ENCODE data around the gene GAB2. TPM values are rescaled to one million over a fixed set of nuclear protein-coding genes. Genes with fewer than 3 reads are reported as not detected.

The GAB2 gene
- total RNA-seq, 1 experiment from 2014 or later = 3.3 TPM

DNA sequence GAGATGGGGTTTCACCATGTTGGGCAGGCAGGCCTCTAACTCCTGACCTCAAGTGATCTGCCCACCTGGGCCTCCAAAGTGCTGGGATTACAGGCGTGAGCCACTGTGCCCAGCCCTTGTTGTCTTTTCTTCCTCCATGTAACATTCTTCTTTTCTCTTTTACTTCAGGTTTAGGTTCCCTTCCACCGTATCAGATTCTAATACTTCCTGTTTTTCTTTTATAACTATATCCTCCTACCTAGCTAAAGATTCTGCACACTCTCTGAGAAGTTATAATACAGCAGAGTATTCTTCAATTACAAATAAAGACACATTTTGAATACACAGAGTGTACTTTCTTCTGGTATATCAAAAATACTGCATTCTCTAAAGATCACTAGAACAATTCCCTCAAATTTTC, 33.2 kb upstream of the GAB2 start:
- no peak overlapping the region; a peak in 1 of 7 replicates for H3K27ac Mint-ChIP-seq
- H3K14ac ChIP-seq (ENCODE audit: insufficient read depth, low read length) = no peak overlapping the region
- H3K4me1 ChIP-seq (ENCODE audit: insufficient read depth, low read length) = no peaks in the 10 kb centered on the region
- peaks cover 0 to 1% (median 0%) of the 10 kb centered on the region in 3 experiments; a peak in 1 of 7 replicates for H3K36me3 Mint-ChIP-seq (ENCODE audit: insufficient read depth in 1 of 3, low read depth in 3 of 3)
- H4K8ac ChIP-seq (replicated peaks; ENCODE audit: insufficient read length, low read depth, low read length) = no peak overlapping the region
- H3K9ac ChIP-seq (ENCODE audit: extremely low read depth, insufficient read length, low read length) = no peak overlapping the region
- H2BK20ac ChIP-seq (ENCODE audit: low read depth, low read length, poor library complexity, severe bottlenecking) = no peak overlapping the region
- no peak overlapping the region for H2AFZ ChIP-seq (ENCODE audit: low read length)
- no peaks in the 10 kb centered on the region for H3K23me2 ChIP-seq (ENCODE audit: insufficient read length, low read depth, low read length, poor library complexity, severe bottlenecking)
- H3K4ac ChIP-seq (ENCODE audit: low read depth, low read length) = no peak overlapping the region
- H3K9me3 Mint-ChIP-seq = no peaks in the 10 kb centered on the region
- no peak overlapping the region for H3T11ph ChIP-seq (ENCODE audit: low read length)
- H4K91ac ChIP-seq (ENCODE audit: insufficient read length, low read depth, low read length) = no peak overlapping the region
- H2BK15ac ChIP-seq (ENCODE audit: low read depth, low read length) = no peak overlapping the region
- no peaks in the 10 kb centered on the region; the same call in 1 of the 2 replicates for H3K79me2 ChIP-seq (ENCODE audit: insufficient read depth, low read length)
- no peak for DNase-seq
- H3K23ac ChIP-seq (ENCODE audit: insufficient read length, low read depth, low read length) = no peak overlapping the region
- H3K56ac ChIP-seq (ENCODE audit: insufficient read length, low read depth, low read length) = no peak overlapping the region
- H2AK5ac ChIP-seq (ENCODE audit: insufficient read length, low read length) = no peak overlapping the region
- no peak overlapping the region for H2BK120ac ChIP-seq (ENCODE audit: low read depth, low read length, poor library complexity, severe bottlenecking)
- no peak overlapping the region for H3K4me2 ChIP-seq (ENCODE audit: insufficient read depth, insufficient read length, low read length)
- no CpG with 5 or more reads among the region's 2 CpGs for WGBS (ENCODE audit: extremely low coverage, insufficient read length, low lambda C conversion rate)
- H4K20me1 ChIP-seq (ENCODE audit: control insufficient read depth, insufficient read depth, insufficient read length) = no peaks in the 10 kb centered on the region
- no peaks in the 10 kb centered on the region for H3K9me3 ChIP-seq (ENCODE audit: control insufficient read depth, low read depth, low read length)
- H4K5ac ChIP-seq (ENCODE audit: insufficient read length, low read depth, low read length) = no peak overlapping the region
- H2BK5ac ChIP-seq (ENCODE audit: insufficient read length, low read length) = no peak overlapping the region
- H3K27me3 Mint-ChIP-seq (ENCODE audit: low read depth) = no peaks in the 10 kb centered on the region
- no peak overlapping the region for H3K4me3 Mint-ChIP-seq
- H3K18ac ChIP-seq (ENCODE audit: insufficient read length, low read depth, low read length) = no peak overlapping the region
- no peaks in the 10 kb centered on the region for H3K27me3 ChIP-seq (ENCODE audit: insufficient read depth, low read length)
- no peak overlapping the region for H3K27ac ChIP-seq (ENCODE audit: insufficient read length, low read depth, low read length)
- no peak overlapping the region for H2BK12ac ChIP-seq (ENCODE audit: insufficient read length, low read depth, low read length)
- H3K79me1 ChIP-seq (ENCODE audit: insufficient read depth, low read depth, low read length, poor library complexity, severe bottlenecking) = no peaks in the 10 kb centered on the region
- no peaks in the 10 kb centered on the region for H3K4me1 Mint-ChIP-seq
- TF ChIP-seq, protein P1, sequence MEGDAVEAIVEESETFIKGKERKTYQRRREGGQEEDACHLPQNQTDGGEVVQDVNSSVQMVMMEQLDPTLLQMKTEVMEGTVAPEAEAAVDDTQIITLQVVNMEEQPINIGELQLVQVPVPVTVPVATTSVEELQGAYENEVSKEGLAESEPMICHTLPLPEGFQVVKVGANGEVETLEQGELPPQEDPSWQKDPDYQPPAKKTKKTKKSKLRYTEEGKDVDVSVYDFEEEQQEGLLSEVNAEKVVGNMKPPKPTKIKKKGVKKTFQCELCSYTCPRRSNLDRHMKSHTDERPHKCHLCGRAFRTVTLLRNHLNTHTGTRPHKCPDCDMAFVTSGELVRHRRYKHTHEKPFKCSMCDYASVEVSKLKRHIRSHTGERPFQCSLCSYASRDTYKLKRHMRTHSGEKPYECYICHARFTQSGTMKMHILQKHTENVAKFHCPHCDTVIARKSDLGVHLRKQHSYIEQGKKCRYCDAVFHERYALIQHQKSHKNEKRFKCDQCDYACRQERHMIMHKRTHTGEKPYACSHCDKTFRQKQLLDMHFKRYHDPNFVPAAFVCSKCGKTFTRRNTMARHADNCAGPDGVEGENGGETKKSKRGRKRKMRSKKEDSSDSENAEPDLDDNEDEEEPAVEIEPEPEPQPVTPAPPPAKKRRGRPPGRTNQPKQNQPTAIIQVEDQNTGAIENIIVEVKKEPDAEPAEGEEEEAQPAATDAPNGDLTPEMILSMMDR (conservative IDR thresholded peaks at IDR 0.05) = no peak

Data from H9 (cell line).